G401 (cell line): Measurements from ENCODE around the gene CSN1S1. TPM values are rescaled to one million over a fixed set of nuclear protein-coding genes. Genes with fewer than 3 reads are reported as not detected.

Experiments
- DNase-seq: peaks from one replicate; pipeline ENCODE4 v3.0.0-alpha.2; 2015; ENCODE audit warnings: low spot score
- in situ Hi-C: cut with HindIII; loops from 2 replicates; pipeline ENCODE4 v1.10.0; 2016; ENCODE audit warnings: low sequenced_read_pairs, mixed read lengths
- total RNA-seq: library from RNA; depleted of rRNA; stranded (reverse); fragments of >200 nt; shearing (Covaris generic); gene quantifications from 2 replicates; pipeline ENCODE4 v1.2.3, GENCODE V29; 2014; rRNA removed

The CSN1S1 gene
- total RNA-seq, 1 experiment from 2014 or later: not detected

GRCh38 chr4:69984030-69984443, 53.2 kb downstream of the CSN1S1 start:
- in situ Hi-C loops: no loop called here
- DNase-seq: no peak

GRCh38 chr4:69986663-69987062, 55.8 kb downstream of the CSN1S1 start:
- in situ Hi-C loops: no loop called here
- no peak for DNase-seq

- no peak for DNase-seq
- in situ Hi-C loops: no loop called here
Measured at GRCh38 chr4:69991016-69991415, 60.1 kb downstream of the CSN1S1 start.

GRCh38 chr4:69994782-69995181, 63.9 kb downstream of the CSN1S1 start:
- in situ Hi-C loops: no loop called here
- DNase-seq: no peak

- DNase-seq: no peak
- in situ Hi-C loops: no loop called here
Measured at GRCh38 chr4:69995526-69996016, 64.7 kb downstream of the CSN1S1 start, which contains the start of gene STATH. STATH (plus strand) TSS chr4:69995966; CDS start chr4:69998438, 2,472 bp downstream.

Other genes starting within 250 kb of the CSN1S1 start
- gene SULT1B1, start 170.4 kb upstream of the CSN1S1 start, total RNA-seq: not detected in 2 replicates
- gene SULT1E1, start 70.9 kb upstream of the CSN1S1 start, total RNA-seq: not detected in 2 replicates
- not detected in 2 replicates for gene CSN2, start 34.7 kb downstream of the CSN1S1 start, total RNA-seq
- gene STATH, start 64.9 kb downstream of the CSN1S1 start, total RNA-seq: not detected in 2 replicates
- not detected in 2 replicates for gene HTN3, start 97.4 kb downstream of the CSN1S1 start, total RNA-seq
- gene HTN1, start 119.4 kb downstream of the CSN1S1 start, total RNA-seq: not detected in 2 replicates
- not detected in 2 replicates for gene PRR27, start 223.2 kb downstream of the CSN1S1 start, total RNA-seq